Liver (tissue), 9 donors: ENCODE results near the gene H2AZ2. TPM values are rescaled to one million over a fixed set of nuclear protein-coding genes. Genes with fewer than 3 reads are reported as not detected.

Experiments used
- DNase-seq: peaks from one replicate; pipeline ENCODE4 v3.0.0-alpha.2; 2017; ENCODE audit warnings: low spot score
- H3K27ac ChIP-seq, 2 donors: one replicate each; pipeline ENCODE4 v1.7.0; 2013; ENCODE audit warnings: inconsistent platforms in 2 of 2, low read length in 2 of 2, control low read depth in 1 of 2, low read depth in 1 of 2, mild to moderate bottlenecking in 1 of 2
- H3K27me3 ChIP-seq, 4 donors: one replicate each; pipeline versions ENCODE4 v1.6.1 to v1.7.0; 2013; ENCODE audit warnings: low read length in 3 of 4, inconsistent platforms in 1 of 4, mild to moderate bottlenecking in 1 of 4, moderate library complexity in 1 of 4; ENCODE audit not compliant: control insufficient read depth in 4 of 4, insufficient read depth in 4 of 4
- H3K36me3 ChIP-seq, 4 donors: one replicate each; pipeline versions ENCODE4 v1.6.1 to v1.7.0; 2013; ENCODE audit warnings: low read length in 3 of 4, mild to moderate bottlenecking in 3 of 4, low read depth in 1 of 4, moderate library complexity in 1 of 4; ENCODE audit not compliant: control insufficient read depth in 4 of 4, insufficient read depth in 3 of 4
- H3K4me1 ChIP-seq, 4 donors: one replicate each; pipeline versions ENCODE4 v1.6.1 to v1.7.0; 2013; ENCODE audit warnings: low read length in 3 of 4, mild to moderate bottlenecking in 3 of 4, moderate library complexity in 1 of 4; ENCODE audit not compliant: control insufficient read depth in 4 of 4, insufficient read depth in 4 of 4
- H3K4me3 ChIP-seq, 3 donors: one replicate each; pipeline versions ENCODE4 v1.6.1 to v1.7.0; 2013; ENCODE audit warnings: low read length in 3 of 3, control low read depth in 1 of 3, low read depth in 1 of 3, mild to moderate bottlenecking in 1 of 3
- H3K9ac ChIP-seq, 2 donors: one replicate each; pipeline ENCODE4 v1.7.0; 2013; ENCODE audit warnings: low read length in 2 of 2, mild to moderate bottlenecking in 2 of 2, moderate library complexity in 2 of 2, control low read depth in 1 of 2, low read depth in 1 of 2
- H3K9me3 ChIP-seq, 4 donors: one replicate each; pipeline versions ENCODE4 v1.6.1 to v1.7.0; 2013; ENCODE audit warnings: low read length in 3 of 4; ENCODE audit not compliant: control insufficient read depth in 4 of 4
- FOXA1 ChIP-seq: IDR thresholded peaks from 2 replicates; pipeline ENCODE4 v1.6.1; 2016; ENCODE audit warnings: antibody characterized with exemption
- GABPA ChIP-seq, 2 donors: IDR thresholded peaks in 1 of 2; conservative IDR thresholded peaks in 1 of 2; 2 replicates each; pipeline ENCODE4 v1.6.1; 2016; ENCODE audit warnings: antibody characterized with exemption in 2 of 2, mild to moderate bottlenecking in 1 of 2, moderate library complexity in 1 of 2
- HNF4A ChIP-seq, 2 donors: conservative IDR thresholded peaks; 2 replicates each; pipeline ENCODE4 v1.6.1; 2016; ENCODE audit warnings: antibody characterized with exemption in 2 of 2, mild to moderate bottlenecking in 2 of 2
- HNF4G ChIP-seq: IDR thresholded peaks from 2 replicates; pipeline ENCODE4 v1.6.1; 2016; ENCODE audit warnings: antibody characterized with exemption
- JUND ChIP-seq, 2 donors: IDR thresholded peaks; 2 replicates each; pipeline ENCODE4 v1.6.1; 2016; ENCODE audit warnings: antibody characterized with exemption in 2 of 2
- NR2F2 ChIP-seq: IDR thresholded peaks from 2 replicates; pipeline ENCODE4 v1.6.1; 2016; ENCODE audit warnings: antibody characterized with exemption
- RAD21 ChIP-seq, 2 donors: IDR thresholded peaks; 2 replicates each; pipeline ENCODE4 v1.6.1; 2016; ENCODE audit warnings: antibody characterized with exemption in 2 of 2, mild to moderate bottlenecking in 2 of 2
- RXRA ChIP-seq, 2 donors: IDR thresholded peaks; 2 replicates each; pipeline ENCODE4 v1.6.1; 2017 to 2018; ENCODE audit warnings: antibody characterized with exemption in 2 of 2, mild to moderate bottlenecking in 1 of 2
- TAF1 ChIP-seq: conservative IDR thresholded peaks from 2 replicates; pipeline ENCODE4 v1.6.1; 2016; ENCODE audit warnings: antibody characterized with exemption, mild to moderate bottlenecking
- YY1 ChIP-seq: IDR thresholded peaks from 2 replicates; pipeline ENCODE4 v1.6.1; 2016; ENCODE audit warnings: antibody characterized with exemption, mild to moderate bottlenecking
- WGBS: extraction: QIAGEN DNeasy Blood & Tissue Kit; methylation state at CpG from one replicate; pipeline ENCODE4 v1.1.7; 2013; 5-methylcytosine and 5-hydroxymethylcytosine counted together
- polyA plus RNA-seq, 2 donors: library from polyadenylated mRNA; stranded (reverse) in 1 of 2; unstranded in 1 of 2; fragments of 200-250 nt in 1 of 2; fragments of >200 nt in 1 of 2; fragmentation: Nextera tagmentation in 1 of 2; extraction: Ambion mirVana in 1 of 2; gene quantifications; one replicate each; pipeline versions ENCODE4 v1.2.1 to v1.2.3, GENCODE V29; 2013 to 2015
- total RNA-seq, 2 donors: library from RNA; depleted of rRNA; stranded (reverse); fragments of >200 nt; gene quantifications; one replicate each; pipeline ENCODE4 v1.2.3, GENCODE V29; 2014
- TF ChIP-seq, protein P1 (sequence below): IDR thresholded peaks from 2 replicates; pipeline ENCODE4 v1.6.1; 2016; ENCODE audit warnings: antibody characterized with exemption
- TF ChIP-seq, protein P2 (sequence below): IDR thresholded peaks from 2 replicates; pipeline ENCODE4 v1.6.1; 2016; ENCODE audit warnings: antibody characterized with exemption
- TF ChIP-seq, protein P3 (sequence below): fragments of 150-350 bp; IDR thresholded peaks from 2 replicates; pipeline ENCODE4 v1.5.1; 2017; ENCODE audit warnings: improper control_type of control experiment, low read depth, low read length; ENCODE audit not compliant: missing input control
- donor health status: healthy.
- donor health status: healthy.
- donor health status: healthy.
- donor health status: healthy.
- donor health status: healthy.

Gene H2AZ2
- total and polyA plus RNA-seq, 4 donors, result 51.3 to 182 (median 69.5) TPM

DNA sequence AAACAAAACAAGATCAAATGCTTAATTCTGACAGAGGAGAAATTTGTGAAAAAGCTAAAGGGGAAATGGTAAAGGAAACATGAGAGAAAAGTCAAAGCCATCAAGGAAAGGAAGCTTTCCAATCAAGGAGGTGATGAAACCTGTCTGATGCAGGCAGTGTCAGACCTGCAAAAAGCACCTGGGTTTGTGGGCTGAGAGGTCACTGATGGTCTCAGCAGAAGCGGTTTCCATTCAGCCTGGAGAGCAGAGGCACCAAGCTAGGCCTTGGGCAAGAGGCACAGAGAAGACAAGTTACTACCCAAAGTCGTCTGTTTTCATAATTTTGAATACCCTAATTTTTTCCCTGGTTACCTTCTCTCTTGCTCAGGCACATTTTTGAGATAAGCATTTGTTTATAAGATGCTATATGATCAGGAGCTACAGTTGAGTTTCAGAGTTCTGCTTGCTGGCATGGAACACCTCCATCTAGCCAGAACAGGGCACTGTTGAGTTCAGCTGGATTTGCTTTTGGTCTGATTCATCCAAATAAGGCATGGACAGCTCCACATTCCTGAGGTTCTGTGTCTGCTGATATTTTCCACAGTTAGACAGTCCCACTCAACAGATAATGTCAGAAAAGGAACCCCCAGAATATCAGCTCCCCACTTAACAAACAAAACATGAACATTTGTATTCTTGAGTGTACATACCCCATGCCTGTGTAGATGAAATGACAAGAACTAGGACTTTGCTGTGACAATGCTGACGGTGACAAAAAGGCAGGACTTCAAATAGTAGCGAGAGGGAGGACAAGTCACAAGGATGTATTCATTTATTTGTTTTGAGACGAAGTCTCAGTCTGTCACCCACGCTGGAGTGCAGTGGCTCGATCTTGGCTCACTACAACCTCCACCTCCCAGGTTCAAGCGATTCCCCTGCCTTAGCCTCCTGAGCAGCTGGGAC, 56.3 kb downstream of the H2AZ2 start:
- Histone ChIP-seq H3K4me1 (peaks cover 0 to 3% (median 0%) of the 10 kb centered on the region in 4 donors), H3K9me3 (no peaks in the 10 kb centered on the region), H3K27me3 (no peaks in the 10 kb centered on the region), H3K4me3 (no peak overlapping the region), H3K36me3 (no peaks in the 10 kb centered on the region), H3K27ac (no peak overlapping the region), H3K9ac (no peak overlapping the region)
- TF ChIP-seq RXRA (IDR thresholded peaks at IDR 0.05) (no peak), JUND (IDR thresholded peaks at IDR 0.05) (no peak), RAD21 (IDR thresholded peaks at IDR 0.05) (no peak), GABPA (IDR thresholded peaks at IDR 0.05 in 1 of 2, conservative IDR thresholded peaks at IDR 0.05 in 1 of 2) (no peak), FOXA1 (no peak), YY1 (no peak), HNF4A (conservative IDR thresholded peaks at IDR 0.05) (no peak), HNF4G (no peak), TAF1 (no peak)
- TF ChIP-seq, protein P1, sequence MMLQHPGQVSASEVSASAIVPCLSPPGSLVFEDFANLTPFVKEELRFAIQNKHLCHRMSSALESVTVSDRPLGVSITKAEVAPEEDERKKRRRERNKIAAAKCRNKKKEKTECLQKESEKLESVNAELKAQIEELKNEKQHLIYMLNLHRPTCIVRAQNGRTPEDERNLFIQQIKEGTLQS, result no peak
- TF ChIP-seq, protein P2, sequence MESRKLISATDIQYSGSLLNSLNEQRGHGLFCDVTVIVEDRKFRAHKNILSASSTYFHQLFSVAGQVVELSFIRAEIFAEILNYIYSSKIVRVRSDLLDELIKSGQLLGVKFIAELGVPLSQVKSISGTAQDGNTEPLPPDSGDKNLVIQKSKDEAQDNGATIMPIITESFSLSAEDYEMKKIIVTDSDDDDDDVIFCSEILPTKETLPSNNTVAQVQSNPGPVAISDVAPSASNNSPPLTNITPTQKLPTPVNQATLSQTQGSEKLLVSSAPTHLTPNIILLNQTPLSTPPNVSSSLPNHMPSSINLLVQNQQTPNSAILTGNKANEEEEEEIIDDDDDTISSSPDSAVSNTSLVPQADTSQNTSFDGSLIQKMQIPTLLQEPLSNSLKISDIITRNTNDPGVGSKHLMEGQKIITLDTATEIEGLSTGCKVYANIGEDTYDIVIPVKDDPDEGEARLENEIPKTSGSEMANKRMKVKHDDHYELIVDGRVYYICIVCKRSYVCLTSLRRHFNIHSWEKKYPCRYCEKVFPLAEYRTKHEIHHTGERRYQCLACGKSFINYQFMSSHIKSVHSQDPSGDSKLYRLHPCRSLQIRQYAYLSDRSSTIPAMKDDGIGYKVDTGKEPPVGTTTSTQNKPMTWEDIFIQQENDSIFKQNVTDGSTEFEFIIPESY, result no peak
- DNase-seq, result no peak
- WGBS, result 92% methylated on average over 8 of the region's 8 CpGs

DNA sequence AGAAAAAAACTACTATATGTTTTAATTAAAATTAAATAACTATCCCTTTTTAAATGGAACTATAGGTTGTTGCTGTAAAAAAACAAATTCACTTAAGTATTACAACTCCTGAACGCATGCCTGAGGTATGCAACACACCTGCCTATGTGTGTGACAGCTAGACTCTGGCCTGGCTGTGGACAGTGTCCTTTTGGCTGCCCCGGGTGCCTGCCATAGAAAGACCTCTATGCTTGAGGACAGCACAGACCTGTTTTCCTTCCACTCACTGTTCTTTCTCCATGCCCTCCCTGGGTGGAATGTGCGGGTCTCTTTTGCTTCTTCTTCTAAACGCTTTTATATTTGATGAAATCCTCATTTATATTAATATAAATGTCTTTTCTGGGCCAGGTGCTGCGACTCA, 57.9 kb downstream of the H2AZ2 start:
- no peak overlapping the region for H3K4me3 ChIP-seq
- H3K9me3 ChIP-seq, result no peaks in the 10 kb centered on the region
- 92% methylated on average over 5 of the region's 5 CpGs for WGBS
- no peak overlapping the region for H3K9ac ChIP-seq
- no peaks in the 10 kb centered on the region for H3K27me3 ChIP-seq
- TF ChIP-seq HNF4A (conservative IDR thresholded peaks at IDR 0.05), result no peak
- no peak for TF ChIP-seq NR2F2
- TF ChIP-seq, protein P3, sequence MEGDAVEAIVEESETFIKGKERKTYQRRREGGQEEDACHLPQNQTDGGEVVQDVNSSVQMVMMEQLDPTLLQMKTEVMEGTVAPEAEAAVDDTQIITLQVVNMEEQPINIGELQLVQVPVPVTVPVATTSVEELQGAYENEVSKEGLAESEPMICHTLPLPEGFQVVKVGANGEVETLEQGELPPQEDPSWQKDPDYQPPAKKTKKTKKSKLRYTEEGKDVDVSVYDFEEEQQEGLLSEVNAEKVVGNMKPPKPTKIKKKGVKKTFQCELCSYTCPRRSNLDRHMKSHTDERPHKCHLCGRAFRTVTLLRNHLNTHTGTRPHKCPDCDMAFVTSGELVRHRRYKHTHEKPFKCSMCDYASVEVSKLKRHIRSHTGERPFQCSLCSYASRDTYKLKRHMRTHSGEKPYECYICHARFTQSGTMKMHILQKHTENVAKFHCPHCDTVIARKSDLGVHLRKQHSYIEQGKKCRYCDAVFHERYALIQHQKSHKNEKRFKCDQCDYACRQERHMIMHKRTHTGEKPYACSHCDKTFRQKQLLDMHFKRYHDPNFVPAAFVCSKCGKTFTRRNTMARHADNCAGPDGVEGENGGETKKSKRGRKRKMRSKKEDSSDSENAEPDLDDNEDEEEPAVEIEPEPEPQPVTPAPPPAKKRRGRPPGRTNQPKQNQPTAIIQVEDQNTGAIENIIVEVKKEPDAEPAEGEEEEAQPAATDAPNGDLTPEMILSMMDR, result no peak
- no peak for TF ChIP-seq RXRA (IDR thresholded peaks at IDR 0.05)
- TF ChIP-seq, protein P2, result no peak
- no peak for DNase-seq
- no peak overlapping the region for H3K27ac ChIP-seq
- no peaks in the 10 kb centered on the region for H3K36me3 ChIP-seq
- H3K4me1 ChIP-seq, result no peaks in the 10 kb centered on the region
